SK-N-MC (cell line): ENCODE measurements around the gene MYOF.
"Not testable (repeated sequence)": the region's sequence is repeated elsewhere in the genome, so short reads cannot be mapped to it uniquely, and the experiment has no call there.

Experiments used
- DNase-seq: peaks from one replicate; pipeline ENCODE4 v3.0.0-alpha.2; 2011; ENCODE audit warnings: low read depth, low spot score
- H3K27ac ChIP-seq: fragments of 200-600 bp; sonication (generic); 2 replicates; pipeline ENCODE4 v1.5.1; 2016; ENCODE audit warnings: mixed run types
- H3K36me3 ChIP-seq: fragments of 200-600 bp; sonication (generic); 2 replicates; pipeline ENCODE4 v1.6.1; 2017; ENCODE audit warnings: antibody characterized with exemption, low read length, mixed read lengths; ENCODE audit not compliant: insufficient read depth
- H3K4me3 ChIP-seq: fragments of 200-600 bp; sonication (generic); 2 replicates; pipeline ENCODE4 v1.5.1; 2016
- H3K9ac ChIP-seq: fragments of 200-600 bp; sonication (generic); 2 replicates; pipeline ENCODE4 v1.8.0; 2017; ENCODE audit warnings: mixed run types, mixed read lengths; ENCODE audit not compliant: insufficient read length
- H3K9me3 ChIP-seq: fragments of 200-600 bp; sonication (generic); 2 replicates; pipeline ENCODE4 v1.6.1; 2017; ENCODE audit warnings: low read depth, mild to moderate bottlenecking, antibody characterized with exemption, low read length, moderate library complexity, mixed read lengths
- EZH2 ChIP-seq: fragments of 200-600 bp; sonication (generic); IDR thresholded peaks from one replicate; pipeline ENCODE4 v1.6.1; 2017; ENCODE audit warnings: antibody characterized with exemption
- FOXP2 ChIP-seq: optimal IDR thresholded peaks from 2 replicates; pipeline ENCODE3; 2011; ENCODE audit warnings: mild to moderate bottlenecking, moderate library complexity; ENCODE audit not compliant: insufficient read depth; ENCODE audit errors: extremely low read length, control extremely low read depth
- POLR2AphosphoS5 ChIP-seq: IDR thresholded peaks from 2 replicates; pipeline ENCODE4 v1.6.1; 2012; ENCODE audit warnings: mild to moderate bottlenecking, low read depth, low read length, borderline replicate concordance

MYOF gene

DNA sequence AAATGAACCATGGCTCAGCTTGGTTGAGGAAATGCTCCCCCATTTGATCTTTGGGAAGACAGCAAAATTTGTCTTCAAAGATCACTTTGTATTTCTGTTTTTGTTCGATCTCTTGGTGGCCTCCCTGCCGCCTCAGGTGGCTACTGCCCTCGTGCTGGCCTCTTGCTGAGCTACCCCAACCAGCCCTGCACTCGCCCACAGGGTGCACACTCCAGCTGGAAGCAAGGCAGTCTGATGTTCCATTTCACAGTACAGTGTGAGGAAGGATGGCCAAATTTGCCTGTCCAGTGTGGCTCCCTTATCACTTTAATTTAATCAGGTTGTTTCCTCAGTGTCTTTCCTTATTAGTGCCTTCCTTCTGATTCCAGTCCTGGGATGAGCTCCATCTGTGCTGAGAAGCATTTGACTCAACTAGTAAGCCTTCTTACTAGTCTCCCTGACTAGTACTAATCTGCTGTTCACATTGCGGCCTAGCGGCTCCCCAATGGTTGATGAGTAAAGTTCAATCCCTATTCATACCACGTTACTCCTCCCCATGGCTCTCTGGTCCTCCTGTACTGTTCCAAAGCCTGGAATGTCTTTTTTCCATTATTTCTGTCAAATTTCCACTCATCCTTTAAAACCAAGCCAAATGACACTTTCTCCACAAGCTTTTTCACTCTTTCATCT, 8.2 kb downstream of the MYOF start:
- Histone ChIP-seq H3K36me3 (no peaks in the 10 kb centered on the region), H3K9ac (no peak overlapping the region), H3K9me3 (no peaks in the 10 kb centered on the region), H3K4me3 (no peak overlapping the region), H3K27ac (no peak overlapping the region)
- no peak for DNase-seq
- no peak for TF ChIP-seq EZH2
- TF ChIP-seq POLR2AphosphoS5, result no peak
- no peak for TF ChIP-seq FOXP2

- H3K27ac ChIP-seq, result no peak overlapping the region
- TF ChIP-seq POLR2AphosphoS5 (no peak), FOXP2 (no peak), EZH2 (no peak)
Measured at GRCh38 chr10:93473161-93473560, 9.0 kb downstream of the MYOF start.

DNA sequence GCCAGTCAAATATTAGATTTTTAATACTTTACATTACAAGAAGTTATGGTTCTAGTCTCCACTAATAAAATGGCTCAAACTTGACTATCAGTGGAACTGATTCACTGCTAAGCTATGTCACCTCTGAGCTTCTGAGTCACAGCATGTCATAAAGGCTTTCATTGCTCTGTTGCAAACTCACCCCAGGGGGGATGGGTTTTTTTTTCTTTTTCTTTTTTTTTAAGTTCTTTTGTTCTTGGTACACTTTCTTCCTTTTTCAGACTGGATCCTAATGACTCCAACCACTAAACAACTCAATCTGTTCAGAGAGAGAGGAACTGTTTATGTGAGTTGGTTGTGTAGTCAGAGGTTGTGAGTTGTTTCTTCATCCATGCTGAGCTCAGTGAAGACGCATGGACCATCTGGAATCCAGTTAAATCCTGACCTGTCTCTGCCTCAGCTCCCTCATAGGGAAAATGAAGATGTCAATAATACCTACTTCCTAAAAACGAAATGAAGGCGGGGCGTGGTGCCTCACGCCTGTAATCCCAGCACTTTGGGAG, 11.0 kb downstream of the MYOF start:
- TF ChIP-seq EZH2 (no peak), FOXP2 (no peak), POLR2AphosphoS5 (no peak)
- Histone ChIP-seq H3K4me3 (no peak overlapping the region), H3K9ac (no peak overlapping the region), H3K27ac (no peak overlapping the region), H3K9me3 (no peaks in the 10 kb centered on the region), H3K36me3 (no peaks in the 10 kb centered on the region)
- no peak for DNase-seq

More at GRCh38 chr10:93473161-93473560, 9.0 kb downstream of the MYOF start:
- H3K9me3 ChIP-seq, result no peaks in the 10 kb centered on the region
- H3K36me3 ChIP-seq, result no peaks in the 10 kb centered on the region
- H3K4me3 ChIP-seq, result no peak overlapping the region
- no peak overlapping the region for H3K9ac ChIP-seq
- no peak for DNase-seq

DNA sequence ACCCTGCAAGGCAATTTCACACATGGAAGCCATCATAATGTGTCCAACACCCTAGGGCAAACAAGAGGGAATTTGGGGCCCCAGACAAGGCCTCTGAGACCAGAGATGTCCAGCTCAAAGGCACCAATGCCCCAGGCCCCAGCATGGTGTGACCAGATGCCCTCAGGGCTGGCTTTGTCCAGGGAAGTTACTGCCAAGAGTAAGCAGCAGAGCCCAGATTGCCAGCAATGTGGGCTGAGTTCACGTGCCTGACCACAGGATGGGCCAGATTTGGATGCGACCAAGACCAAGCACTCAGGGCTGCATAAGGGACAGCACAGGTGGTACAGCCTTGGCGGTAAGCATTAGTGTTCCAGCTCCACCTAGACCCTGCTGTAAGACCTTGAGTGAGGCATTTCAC, 12.7 kb downstream of the MYOF start:
- TF ChIP-seq POLR2AphosphoS5 (no peak), FOXP2 (no peak), EZH2 (no peak)
- H3K9me3 ChIP-seq, result no peaks in the 10 kb centered on the region
- H3K4me3 ChIP-seq, result no peak overlapping the region
- H3K36me3 ChIP-seq, result no peaks in the 10 kb centered on the region
- H3K27ac ChIP-seq, result no peak overlapping the region
- no peak overlapping the region for H3K9ac ChIP-seq
- no peak for DNase-seq

DNA sequence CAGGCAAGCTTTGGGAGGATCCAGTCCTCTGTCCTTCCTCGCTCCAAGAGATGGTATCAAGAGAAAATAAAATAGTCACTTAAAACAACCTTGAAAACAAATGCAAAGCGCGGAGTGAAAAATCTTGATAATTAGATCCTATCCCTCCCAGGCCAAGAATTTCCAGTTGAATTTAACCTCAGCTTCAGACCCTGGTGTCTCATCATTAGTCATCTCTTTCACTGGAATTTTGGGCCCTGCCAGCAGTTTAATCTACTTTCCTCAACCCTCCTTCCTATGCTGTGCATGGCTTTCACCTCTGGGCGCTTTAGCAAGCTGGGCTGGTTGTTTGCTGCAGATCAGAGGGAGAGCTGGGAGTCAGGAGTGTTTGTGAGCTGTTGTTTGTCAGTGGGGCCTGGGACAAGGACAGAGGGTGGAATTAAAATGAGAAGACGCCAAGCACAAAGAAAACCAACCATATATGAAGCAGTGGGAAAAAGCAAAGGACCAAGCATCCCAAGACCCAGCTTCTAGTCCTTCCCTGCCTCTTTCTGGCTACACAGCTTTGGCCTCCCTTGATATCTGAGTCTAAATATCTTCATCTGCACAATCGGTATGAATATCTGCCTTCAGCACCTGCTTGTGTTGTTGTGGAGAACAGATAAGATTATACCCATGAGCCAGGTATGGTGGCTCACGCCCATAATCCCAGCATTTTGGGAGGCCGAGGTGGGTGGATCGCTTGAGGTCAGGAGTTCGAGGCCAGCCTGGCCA, 13.5 kb downstream of the MYOF start:
- Histone ChIP-seq H3K27ac (no peak overlapping the region), H3K9ac (no peak overlapping the region), H3K9me3 (no peaks in the 10 kb centered on the region), H3K36me3 (no peaks in the 10 kb centered on the region), H3K4me3 (no peak overlapping the region)
- TF ChIP-seq FOXP2, result no peak
- no peak for TF ChIP-seq POLR2AphosphoS5
- TF ChIP-seq EZH2, result no peak
- DNase-seq, result no peak

DNA sequence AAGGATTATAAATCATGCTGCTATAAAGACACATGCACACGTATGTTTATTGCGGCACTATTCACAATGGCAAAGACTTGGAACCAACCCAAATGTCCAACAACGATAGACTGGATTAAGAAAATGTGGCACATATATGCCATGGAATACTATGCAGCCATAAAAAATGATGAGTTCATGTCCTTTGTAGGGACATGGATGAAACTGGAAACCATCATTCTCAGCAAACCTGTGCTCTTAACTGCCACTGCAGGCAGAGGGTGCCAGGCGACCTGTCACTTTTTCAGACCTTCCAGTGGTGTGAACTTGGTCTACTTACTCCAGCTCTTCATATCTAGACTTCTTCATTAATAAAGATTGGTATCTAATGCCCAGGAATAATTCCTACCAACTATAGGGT, 14.5 kb downstream of the MYOF start:
- not testable (repeated sequence) for H3K9ac ChIP-seq

DNA sequence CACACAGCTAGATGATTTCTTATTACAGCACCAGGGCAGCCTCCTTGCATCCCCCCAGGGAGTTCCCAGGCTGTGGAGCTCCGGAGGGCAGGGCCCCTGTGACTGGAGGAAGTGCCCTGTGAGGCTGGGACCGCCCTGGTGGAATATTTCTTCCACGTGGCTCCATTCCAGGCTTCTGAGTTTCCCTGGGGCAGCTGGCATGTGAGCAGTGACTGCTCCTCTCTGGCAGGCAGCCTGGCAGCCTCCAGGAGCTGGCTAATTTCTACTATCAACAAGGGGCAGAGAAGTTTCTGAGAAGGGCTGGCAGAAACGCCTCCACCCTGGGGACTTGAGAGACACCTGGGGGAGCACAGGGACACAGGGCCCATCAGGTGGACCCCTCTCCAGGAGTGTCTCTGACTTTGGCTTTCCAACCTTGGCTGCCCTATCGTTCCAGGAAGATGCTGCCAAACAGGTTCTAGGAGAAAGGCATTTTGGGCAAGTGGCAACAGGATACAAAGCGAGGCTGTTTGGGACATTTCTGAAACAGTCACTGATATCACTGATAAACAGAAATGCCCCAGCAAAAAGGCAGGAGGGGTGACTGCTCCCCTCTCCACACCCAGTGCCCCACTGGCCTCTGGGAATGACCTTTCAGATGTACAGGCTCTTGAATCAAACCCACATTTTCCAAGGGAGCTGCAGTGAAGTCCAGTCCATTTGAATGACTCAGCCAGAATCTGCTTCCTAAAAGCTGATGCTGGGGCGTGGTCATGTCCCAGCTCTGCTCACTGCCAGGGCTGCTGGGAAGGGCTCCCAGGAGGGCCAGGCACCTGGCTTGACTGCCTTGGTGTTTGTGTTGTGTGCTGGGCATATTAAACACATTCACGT, 16.1 kb downstream of the MYOF start:
- Histone ChIP-seq H3K36me3 (no peaks in the 10 kb centered on the region), H3K9me3 (no peaks in the 10 kb centered on the region), H3K9ac (no peak overlapping the region), H3K27ac (no peak overlapping the region), H3K4me3 (no peak overlapping the region)
- TF ChIP-seq FOXP2, result no peak
- no peak for TF ChIP-seq POLR2AphosphoS5
- TF ChIP-seq EZH2, result no peak
- DNase-seq, result no peak

More for the DNA sequence above, 14.5 kb downstream of the MYOF start:
- not testable (repeated sequence) for H3K4me3 ChIP-seq, H3K9me3 ChIP-seq, DNase-seq, H3K36me3 ChIP-seq, H3K27ac ChIP-seq
